ENCODE data around the gene SLC23A1.

GRCh38 chr5:139419226-139420192, 36.4 kb upstream of the SLC23A1 start:
- peak in 5 of 12 donors; percentile 8 to 34 (median 9) for TF ChIP-seq CTCF (IDR thresholded peaks at IDR 0.05)
- TF ChIP-seq POLR2A (IDR thresholded peaks at IDR 0.05): no peak
